ENCODE results near the gene PLA2G6.

The PLA2G6 gene

DNA sequence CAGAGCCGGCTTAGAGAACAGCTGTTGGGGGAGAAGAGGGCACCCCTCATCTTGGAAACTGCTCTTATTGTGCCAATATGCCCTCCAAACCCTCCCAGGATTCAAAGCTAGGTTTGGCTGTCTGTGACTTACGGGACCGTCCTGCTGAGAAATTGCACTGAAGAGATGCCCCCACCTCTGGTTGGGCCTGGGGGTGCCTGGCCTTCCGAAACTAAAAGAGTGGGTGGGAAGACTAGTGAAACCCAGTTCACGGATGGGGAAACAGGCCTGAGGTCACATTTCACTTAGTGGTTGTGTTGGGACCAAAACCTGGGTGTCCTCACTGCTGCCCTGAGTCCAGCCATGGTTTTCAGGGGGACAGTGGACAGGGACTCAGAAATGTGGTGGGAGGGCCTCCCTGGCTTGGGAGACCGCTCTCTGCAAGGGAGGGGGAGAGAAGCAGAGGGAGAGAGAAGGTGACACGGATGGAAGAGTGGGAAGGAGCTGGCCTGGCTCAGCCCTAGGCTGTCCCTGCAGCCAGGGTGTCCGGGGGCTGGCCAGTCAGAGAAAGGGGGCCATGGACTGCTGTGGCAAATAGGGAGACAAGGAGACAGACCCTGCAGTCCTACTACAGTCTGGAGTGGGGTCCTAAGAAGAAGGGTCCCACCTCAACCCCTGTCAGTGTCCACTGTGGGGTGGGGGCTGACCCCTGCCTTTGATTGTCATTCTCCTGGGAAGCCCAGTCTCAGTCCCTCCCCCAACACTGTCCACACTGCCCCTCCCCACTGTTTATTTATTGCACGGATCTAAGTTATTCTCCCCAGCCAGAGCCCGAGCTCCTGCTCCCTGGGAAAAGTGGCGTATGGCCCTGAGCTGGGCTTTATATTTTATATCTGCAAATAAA lies 33.8 kb upstream of the PLA2G6 start:
- DNase-seq, result no peak
- intact Hi-C loops (cut with DNase I), result no loop called here

DNA sequence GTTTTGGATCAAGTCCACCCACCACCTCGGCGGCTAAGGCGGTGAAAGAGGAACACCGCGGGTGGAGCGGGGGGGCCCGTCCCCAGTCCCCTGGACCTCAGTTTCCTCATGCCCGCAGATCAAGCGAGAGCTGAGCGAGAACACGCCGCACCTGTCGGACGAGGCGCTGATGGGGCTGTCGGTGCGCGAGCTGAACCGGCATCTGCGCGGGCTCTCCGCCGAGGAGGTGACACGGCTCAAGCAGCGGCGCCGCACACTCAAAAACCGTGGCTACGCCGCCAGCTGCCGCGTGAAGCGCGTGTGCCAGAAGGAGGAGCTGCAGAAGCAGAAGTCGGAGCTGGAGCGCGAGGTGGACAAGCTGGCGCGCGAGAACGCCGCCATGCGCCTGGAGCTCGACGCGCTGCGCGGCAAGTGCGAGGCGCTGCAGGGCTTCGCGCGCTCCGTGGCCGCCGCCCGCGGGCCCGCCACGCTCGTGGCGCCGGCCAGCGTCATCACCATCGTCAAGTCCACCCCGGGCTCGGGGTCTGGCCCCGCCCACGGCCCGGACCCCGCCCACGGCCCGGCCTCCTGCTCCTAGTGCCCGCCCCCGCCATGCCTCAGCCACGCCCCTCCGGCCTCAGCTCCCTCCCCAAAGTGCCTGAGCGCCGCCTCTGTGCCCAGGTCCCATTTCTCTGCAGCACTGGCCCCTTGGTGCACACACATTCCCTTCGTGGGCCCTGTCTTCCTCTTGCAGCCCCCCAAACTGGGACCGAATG lies 32.8 kb upstream of the PLA2G6 start:
- intact Hi-C loops (cut with DNase I), result no loop called here
- peak in 7 of 10 donors; percentile 44 to 95 (median 63) for DNase-seq

DNA sequence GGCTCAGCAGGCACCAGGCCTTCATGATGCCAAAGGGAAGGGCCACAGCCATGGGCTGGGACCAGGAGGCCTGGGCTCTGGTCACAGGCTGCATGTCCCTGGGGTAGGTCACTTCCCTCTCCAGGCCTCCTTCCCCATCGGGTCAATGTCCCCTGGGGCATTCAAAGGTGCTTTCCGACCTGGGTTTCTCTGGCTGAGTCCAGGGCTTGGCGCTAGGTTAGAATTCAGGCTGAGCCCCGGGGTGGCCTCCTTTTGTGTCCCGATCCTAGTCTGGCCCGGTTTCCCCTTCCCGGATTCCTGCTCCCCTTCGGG lies 32.3 kb upstream of the PLA2G6 start:
- DNase-seq, result peak in 1 of 10 donors; percentile 30
- intact Hi-C loops (cut with DNase I), result no loop called here

DNA sequence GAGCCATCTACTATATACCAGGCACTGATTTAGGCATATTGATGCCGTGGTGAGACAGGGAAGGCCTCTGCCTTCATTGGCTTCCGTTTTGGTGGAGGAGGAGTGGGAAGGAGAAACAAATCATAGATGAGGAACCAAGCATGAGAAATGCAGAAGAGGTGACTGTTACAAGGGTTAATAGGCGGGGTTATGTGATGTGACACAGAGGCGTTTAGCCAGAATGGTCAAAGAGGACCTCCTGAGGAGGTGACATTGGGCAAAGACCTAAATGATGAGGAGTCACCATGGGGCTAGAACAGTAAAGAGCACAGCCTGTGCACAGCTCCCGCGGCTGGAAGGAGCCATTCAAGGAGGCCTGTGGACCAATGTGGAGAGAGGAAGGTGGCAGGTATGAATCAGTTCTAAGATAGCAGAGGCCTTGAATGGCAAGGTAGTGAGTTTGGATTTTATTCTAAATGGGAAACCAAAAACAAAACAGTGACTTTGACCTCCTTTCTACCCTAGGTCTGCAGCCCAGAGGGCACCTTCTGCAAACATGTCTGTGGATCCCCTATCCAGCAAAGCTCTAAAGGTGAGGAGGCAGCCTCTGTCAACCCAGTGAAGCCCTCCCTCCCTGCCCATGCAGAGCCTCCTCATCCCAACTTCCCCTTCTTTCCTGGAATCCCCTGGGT lies 31.8 kb upstream of the PLA2G6 start:
- DNase-seq, result no peak
- intact Hi-C loops (cut with DNase I), result no loop called here

DNA sequence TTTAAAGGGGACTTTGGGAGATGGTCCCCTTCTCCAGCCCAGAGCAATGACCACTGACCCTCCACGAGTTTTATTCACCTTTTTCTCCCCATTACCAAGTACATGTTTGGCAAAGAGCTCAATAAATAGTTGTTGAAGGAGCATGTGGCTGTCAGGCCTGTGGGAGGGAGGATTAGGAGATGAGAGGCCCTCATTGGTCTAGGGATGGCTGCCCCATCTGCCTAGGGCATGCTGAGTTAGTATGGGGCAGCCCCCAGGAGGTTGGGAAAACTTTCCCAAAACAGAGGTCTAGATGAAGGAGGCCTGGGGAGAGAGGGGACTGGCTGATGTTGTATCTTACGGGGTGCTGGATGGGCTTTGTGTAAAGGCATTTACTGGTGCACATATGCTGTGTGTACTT lies 30.8 kb upstream of the PLA2G6 start:
- intact Hi-C loops (cut with DNase I), result no loop called here
- peak in 1 of 10 donors; percentile 39 for DNase-seq

DNA sequence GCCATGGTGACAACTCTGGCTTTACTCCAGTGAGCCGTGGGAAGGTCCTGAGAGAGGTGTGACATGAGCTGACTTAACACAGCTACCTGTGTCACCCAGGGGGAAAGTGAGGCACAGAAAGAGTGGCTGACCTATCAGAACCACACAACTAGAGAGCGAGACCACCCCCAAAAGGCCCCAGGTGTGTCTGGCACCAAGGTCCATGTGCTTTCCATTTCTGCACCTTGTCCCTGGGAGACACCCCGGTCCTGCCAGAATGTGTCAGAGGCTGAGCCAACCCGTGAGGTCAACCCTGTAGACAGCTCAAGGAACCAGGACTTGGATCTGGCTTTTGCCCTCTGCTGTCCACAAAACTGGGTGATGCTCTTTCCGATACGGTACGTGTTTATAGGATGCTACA lies 29.9 kb upstream of the PLA2G6 start:
- no peak for DNase-seq
- intact Hi-C loops (cut with DNase I), result no loop called here

DNA sequence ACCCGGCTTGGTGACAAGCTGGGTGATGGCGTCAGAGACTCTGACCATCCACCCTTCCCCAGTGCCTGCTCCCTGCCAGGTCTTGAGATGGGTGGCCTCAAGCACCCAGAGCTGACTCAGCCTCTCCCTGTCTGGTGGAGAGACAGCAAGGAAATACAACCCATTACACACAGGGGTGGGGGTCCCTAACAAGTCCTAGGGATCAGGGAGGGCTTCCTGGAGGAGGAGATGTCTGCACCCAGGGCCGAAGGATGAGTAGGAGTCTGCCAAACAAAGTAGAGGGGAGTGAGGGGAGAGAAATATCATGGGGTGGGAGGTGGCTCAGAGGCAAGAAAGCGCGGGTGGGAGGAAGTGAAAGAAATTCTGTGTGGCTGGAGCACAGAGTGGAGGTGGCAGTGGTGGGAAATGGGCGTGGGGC lies 26.9 kb upstream of the PLA2G6 start:
- intact Hi-C loops (cut with DNase I), result no loop called here

DNA sequence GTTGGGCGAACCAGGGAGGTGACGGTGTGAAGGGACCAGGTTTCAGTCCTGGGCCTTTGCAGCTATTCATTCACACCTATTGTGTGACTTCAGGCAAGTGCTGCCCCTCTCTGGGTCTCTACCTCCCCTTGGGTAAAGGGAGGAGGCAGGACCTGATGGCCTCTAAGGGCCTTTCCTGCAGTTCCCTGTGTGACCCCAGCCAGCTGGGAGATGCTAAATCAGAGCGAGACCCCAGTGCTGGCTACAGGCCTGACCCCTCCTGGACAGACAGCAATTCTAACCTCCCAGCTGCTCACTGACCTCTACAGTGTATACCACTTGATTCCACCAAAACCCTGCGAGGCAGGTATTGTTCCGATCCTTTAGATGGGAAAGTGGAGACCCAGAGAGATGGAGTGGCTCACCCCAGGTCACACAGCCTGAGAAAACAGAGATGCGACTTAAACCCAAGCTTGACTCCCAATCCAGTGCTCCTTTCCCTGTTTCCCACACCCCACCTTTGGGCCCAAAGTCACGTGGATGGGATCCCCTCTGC lies 26.3 kb upstream of the PLA2G6 start:
- intact Hi-C loops (cut with DNase I), result no loop called here

More for the DNA sequence above, 26.9 kb upstream of the PLA2G6 start:
- DNase-seq, result peak in 1 of 10 donors; percentile 46

DNA sequence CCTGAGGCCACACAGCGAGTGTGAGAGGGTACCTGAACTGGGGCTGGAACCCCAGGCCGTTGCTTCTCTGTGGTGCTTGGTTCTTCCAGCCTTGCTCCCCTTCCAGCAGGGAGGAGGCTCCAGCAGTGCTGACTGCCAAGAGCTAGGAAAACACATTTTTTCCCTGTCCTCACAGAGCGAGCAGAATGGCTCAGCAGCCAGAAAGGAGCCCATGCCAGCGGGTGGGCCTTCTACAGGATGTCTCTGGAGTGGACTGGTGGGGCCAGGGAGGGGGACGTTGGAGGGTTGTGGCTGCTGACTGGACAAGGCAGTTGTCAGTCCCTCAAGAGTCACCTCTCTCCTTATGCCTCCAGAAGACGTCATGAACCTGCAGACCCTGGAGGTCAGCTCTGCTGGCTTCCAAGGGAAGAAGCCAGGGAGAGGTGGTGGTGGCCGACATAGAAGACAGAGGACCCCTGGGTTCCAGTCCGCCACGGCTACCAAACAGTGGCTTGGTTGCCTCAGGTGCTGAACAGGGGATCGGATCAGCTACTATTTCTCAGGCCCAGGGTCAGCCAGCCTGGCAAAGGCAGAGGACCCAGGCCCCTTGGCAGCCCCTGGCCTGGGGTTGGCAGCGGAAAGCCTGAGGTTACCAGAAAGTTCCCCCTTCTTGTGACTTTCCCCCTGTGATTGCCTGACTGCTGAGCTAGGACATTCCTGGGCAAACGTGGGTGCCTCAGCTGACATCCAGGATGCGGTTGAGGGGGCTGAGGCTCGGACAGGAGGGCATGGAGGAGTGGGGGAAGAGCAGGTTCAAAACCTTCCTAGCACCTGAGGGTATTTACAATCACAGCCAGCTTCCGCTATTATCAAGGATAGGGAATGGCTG lies 23.9 kb upstream of the PLA2G6 start:
- intact Hi-C loops (cut with DNase I), result no loop called here
- peak in 4 of 10 donors; percentile 37 to 91 (median 56) for DNase-seq

More for the DNA sequence above, 26.3 kb upstream of the PLA2G6 start:
- peak in 1 of 10 donors; percentile 72 for DNase-seq

DNA sequence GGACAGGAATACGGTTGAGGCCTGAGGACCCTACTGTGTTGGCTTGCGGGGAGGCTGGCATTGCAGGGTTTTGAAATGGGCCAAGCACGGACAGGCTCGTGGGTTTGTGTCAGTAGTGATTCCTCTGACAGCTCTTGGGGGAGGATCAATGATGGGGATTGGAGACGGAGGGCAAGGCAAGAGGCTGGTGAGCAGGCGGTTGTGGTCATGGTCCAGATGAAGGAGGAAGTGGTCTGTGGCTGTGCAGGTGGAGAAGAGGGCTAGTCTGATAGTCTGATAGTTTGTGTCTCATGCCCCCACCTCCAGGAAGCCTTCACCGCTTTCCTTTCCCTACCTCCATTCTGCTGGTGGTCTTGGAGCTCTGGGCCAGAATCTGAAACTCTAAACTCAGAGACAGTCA lies 23.2 kb upstream of the PLA2G6 start:
- intact Hi-C loops (cut with DNase I), result no loop called here
- peak in 1 of 10 donors; percentile 49 for DNase-seq

DNA sequence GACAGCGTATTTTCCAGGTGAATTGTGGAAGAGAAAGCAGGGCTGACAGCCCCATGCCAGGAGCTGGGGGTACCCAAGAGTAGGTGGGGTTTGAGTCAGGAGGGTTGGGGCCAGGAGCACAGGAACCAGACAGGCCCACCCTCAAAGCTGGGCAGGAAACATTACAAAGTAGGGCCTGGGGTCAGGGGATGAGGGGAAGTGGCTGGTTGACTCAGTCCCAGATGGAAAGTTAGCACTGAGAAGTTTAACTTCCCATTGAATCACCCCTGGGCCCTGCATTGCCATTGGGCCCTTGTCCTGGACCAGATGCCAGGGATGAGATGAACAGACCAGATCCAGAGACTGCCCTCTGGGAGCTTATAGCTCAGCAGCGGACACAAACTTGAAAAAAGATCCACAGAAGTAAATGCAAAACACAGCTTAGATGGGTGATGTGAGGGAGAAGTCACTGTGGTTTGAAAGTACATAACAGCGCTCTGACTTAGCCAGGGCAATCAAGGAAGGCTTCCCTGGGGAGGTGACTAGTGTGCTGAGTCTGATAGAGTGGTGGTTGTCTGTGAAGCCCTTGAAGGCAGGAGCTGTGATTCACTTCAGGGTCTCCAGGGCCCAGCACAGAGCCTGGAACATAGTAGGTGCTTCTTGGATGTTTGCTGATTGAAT lies 22.4 kb upstream of the PLA2G6 start:
- DNase-seq, result no peak
- intact Hi-C loops (cut with DNase I), result no loop called here

DNA sequence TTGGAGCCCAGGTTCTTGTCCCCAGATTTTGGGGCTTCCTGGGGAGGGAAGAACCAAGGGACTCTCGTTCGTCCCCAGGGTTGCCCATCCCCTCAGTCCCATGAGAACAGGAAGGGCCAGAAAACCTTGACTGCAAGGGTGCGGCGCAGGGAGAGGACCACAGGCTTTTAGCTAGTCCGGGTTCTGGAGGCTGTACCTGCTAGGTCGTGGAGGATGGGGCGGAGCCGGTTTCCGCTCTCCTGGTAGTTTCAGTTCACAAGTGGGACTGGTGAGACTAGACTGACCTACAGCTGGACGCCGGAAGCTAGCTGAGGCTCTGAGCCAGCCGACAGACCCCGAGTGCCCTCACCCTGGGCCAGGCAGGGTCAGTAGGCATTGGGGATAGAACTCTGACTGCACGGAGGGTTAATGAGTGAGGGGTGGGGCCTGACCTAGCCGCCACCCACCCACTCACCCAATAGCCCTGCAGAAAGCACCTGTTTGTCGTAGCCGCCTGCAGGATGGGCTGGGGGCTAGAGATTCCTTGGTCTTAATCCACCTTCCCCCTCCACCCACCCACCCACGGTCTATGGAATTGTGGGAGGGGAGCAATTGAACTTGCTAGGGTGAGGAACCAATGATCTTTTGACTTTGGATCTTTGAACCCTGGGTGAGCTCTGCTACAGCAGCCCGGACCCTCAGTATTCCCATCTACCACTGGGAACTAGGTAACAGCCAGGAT lies 21.6 kb upstream of the PLA2G6 start:
- intact Hi-C loops (cut with DNase I), result no loop called here
- peak in 1 of 10 donors; percentile 77 for DNase-seq

DNA sequence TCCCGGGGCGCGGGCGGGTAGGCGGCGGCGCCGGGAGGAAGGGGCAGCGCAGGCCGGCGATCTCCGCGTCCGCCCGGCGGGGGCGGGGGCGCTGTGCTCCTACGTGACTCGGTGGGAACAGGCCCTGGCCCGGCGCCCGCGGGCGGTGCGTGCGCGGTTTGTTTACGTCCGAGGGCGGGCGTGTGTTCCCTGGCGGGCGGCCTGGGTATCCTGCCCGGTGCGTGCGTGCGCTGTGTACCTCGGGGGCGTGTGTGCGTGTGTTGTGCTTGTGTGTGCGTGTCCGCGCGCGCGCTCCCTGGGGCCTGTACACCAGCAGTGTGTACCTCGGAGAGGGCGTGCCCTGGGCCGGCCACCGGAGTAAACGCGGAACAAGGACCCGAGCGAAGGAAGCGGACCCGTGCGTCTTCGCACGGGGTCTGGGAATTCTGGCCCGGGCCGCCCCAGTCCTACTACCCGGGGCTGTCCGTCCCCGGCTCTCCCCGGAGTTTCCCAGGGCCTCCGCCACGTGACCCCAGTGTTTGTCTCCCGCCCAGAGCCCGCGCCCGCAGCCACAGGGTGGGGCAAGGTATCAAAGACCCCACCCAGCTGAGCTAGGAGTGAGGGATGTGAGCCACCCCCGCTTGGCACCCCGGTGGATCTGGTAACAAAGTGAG lies 20.9 kb upstream of the PLA2G6 start:
- peak in 7 of 10 donors; percentile 29 to 93 (median 60) for DNase-seq
- intact Hi-C loops (cut with DNase I), result no loop called here

DNA sequence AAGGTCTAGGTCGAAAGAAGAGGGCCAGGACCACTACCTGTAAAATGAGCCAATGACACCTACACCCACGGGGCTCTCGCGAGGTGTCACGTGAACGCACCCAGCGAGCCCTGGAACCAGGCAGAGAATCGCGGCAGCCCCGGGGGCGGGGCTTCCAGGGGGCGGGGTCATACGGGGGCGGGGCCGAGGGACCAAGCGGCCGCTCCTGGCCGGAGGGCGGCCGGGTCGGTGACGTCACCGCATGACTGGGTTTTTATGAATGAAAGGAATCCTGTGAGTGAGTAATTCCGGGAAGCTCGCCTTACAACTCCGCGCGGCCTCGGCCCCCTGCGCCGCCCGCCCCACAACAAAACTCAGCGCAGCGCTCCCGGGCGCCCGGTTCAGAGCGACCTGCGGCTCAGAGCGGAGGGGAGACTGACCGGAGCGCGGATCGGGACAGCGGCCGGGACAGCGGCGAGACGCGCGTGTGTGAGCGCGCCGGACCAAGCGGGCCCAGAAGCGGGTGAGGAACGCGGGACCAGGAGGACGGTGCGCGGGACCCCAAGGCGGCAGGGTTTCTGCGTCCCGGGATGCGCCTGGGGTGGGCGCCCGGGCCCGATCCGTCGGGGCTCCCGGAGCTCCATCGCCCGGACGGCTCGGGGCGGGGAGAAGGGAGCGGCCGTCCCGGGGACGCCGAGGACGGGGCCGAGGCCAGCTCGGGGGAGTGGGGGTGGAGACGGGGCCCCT lies 20.2 kb upstream of the PLA2G6 start, which contains the start of gene MAFF:
MAFF (plus strand) TSS at position 284 of the 726 bp plus-strand sequence. CDS start 11,860 bp downstream, outside the sequence.
- intact Hi-C loops (cut with DNase I), result loop anchor here (1.0 kb wide), 1 partner anchor 21 kb away; the partner anchor contains the start of gene PLA2G6

DNA sequence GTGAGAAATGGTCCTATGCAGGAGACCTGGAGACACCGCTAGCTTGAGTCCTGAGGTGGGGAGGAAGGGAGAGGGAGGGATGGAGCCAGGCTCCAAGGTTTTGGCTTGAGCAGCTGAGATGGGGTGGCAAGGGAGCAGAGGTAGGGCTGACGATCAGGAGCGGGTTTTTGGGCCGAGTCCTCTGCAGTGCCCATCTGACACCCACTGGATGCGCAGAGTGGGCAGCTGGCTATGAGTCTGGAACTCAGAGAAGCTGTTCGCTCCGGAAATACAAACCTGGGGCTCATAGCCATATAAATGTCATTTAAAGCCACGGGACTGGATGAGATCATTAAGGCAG lies 19.7 kb upstream of the PLA2G6 start:
- DNase-seq, result peak in 1 of 10 donors; percentile 88
- intact Hi-C loops (cut with DNase I), result loop anchor here (1.0 kb wide), 1 partner anchor 20 kb away; the partner anchor contains the start of gene PLA2G6

More for the DNA sequence above, 20.2 kb upstream of the PLA2G6 start, which contains the start of gene MAFF:
- DNase-seq, result peak; percentile 79 to 98 (median 90)

DNA sequence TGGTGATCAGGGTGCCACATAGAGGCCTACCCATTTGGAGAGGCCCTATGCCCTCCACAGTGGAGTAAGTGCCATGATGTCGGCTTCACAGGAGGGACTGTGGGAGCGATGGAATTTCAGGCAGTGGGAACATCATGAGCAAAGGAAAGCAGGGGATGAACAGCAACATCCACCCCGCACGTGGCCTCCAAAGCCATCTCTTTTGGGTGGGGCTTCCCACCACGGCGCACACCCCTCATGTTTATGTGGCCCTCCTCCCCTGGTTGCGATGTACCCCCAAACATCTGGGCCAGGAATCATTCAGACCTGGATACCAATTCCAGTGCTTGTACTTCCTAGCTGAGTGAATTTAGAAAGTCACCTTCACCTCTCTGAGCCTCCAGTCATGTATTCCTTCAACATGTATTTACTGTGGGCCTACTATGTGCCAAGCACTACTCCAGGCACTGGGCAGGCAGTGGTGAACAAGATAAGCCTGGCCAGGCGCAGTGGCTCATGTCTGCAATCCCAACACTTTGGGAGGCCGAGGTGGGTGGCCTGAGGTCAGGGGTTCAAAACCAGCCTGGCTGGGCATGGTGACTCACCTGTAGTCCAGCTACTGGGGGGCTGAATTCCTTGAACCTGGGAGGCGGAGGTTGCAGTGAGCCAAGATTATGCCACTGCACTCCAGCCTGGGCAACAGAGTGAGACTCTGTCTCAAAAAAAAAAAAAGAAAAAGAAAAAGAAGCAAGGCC lies 18.4 kb upstream of the PLA2G6 start:
- DNase-seq, result peak in 1 of 10 donors; percentile 72
- intact Hi-C loops (cut with DNase I), result no loop called here
